Neural progenitor cell (in vitro differentiated cells): Measurements from ENCODE around the gene ST8SIA3.

ENCODE experiments used
- EZH2 ChIP-seq: fragments of 200-600 bp; sonication (generic); IDR thresholded peaks from 2 replicates; pipeline ENCODE4 v1.6.1; 2017; ENCODE audit warnings: antibody characterized with exemption, mild to moderate bottlenecking, moderate library complexity
- EZH2phosphoT487 ChIP-seq: fragments of 200-600 bp; sonication (generic); IDR thresholded peaks from 2 replicates; pipeline ENCODE4 v1.6.1; 2017; ENCODE audit warnings: antibody characterized with exemption
- TF ChIP-seq, protein P1 (sequence below): fragments of 200-600 bp; sonication (generic); IDR thresholded peaks from 2 replicates; pipeline ENCODE4 v1.5.1; 2017; ENCODE audit warnings: antibody characterized with exemption, mild to moderate bottlenecking

DNA sequence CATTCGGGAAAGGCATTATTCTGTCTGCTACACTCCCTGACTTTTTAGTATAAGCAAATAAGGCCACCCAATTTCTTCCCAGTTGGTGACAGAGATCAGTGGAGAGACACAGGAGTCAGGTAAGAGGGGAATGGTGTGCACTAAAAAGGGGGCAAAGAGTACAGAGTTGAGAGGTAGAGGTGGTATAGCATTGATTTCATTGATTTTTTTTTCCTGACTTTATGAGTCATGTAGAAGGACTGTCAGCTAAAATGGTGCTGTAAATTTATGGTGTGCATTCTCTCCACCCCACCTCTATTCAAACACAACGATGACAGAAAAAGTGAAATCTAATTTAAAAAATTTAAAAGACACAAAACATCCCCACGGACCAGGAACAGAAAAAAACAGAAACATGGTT, 23.7 kb upstream of the ST8SIA3 start:
- TF ChIP-seq, protein P1, sequence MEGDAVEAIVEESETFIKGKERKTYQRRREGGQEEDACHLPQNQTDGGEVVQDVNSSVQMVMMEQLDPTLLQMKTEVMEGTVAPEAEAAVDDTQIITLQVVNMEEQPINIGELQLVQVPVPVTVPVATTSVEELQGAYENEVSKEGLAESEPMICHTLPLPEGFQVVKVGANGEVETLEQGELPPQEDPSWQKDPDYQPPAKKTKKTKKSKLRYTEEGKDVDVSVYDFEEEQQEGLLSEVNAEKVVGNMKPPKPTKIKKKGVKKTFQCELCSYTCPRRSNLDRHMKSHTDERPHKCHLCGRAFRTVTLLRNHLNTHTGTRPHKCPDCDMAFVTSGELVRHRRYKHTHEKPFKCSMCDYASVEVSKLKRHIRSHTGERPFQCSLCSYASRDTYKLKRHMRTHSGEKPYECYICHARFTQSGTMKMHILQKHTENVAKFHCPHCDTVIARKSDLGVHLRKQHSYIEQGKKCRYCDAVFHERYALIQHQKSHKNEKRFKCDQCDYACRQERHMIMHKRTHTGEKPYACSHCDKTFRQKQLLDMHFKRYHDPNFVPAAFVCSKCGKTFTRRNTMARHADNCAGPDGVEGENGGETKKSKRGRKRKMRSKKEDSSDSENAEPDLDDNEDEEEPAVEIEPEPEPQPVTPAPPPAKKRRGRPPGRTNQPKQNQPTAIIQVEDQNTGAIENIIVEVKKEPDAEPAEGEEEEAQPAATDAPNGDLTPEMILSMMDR: no peak
- TF ChIP-seq EZH2phosphoT487 (no peak), EZH2 (no peak)
